Chondrocyte (in vitro differentiated cells): ENCODE results near the gene CMSS1. TPM values are rescaled to one million over a fixed set of nuclear protein-coding genes. Genes with fewer than 3 reads are reported as not detected.

Experiments
- DNase-seq: peaks from one replicate; pipeline ENCODE4 v3.0.0; 2021; ENCODE audit warnings: mixed read lengths, low spot score
- H3K27ac Mint-ChIP-seq: one replicate; pipeline ENCODE4 v1.8.0; 2021; ENCODE audit warnings: mild to moderate bottlenecking, moderate library complexity, mixed read lengths; ENCODE audit not compliant: unreplicated experiment
- H3K27me3 Mint-ChIP-seq: 2 replicates; pipeline ENCODE4 v1.8.0; 2021; ENCODE audit warnings: low read depth, mixed read lengths
- H3K36me3 Mint-ChIP-seq: 2 replicates; pipeline ENCODE4 v1.8.0; 2021; ENCODE audit warnings: low read depth, mixed read lengths
- H3K4me1 Mint-ChIP-seq: 2 replicates; pipeline ENCODE4 v1.8.0; 2021; ENCODE audit warnings: low read depth, mild to moderate bottlenecking, mixed read lengths
- H3K4me3 Mint-ChIP-seq: one replicate; pipeline ENCODE4 v1.8.0; 2021; ENCODE audit warnings: mild to moderate bottlenecking, moderate library complexity, mixed read lengths; ENCODE audit not compliant: unreplicated experiment
- H3K9me3 Mint-ChIP-seq: 2 replicates; pipeline ENCODE4 v1.8.0; 2021; ENCODE audit warnings: low read depth, mixed read lengths
- CTCF ChIP-seq: fragments of 200-600 bp; sonication (generic); IDR thresholded peaks from 2 replicates; pipeline ENCODE4 v1.5.0; 2021; ENCODE audit warnings: antibody characterized with exemption, mild to moderate bottlenecking, moderate library complexity
- total RNA-seq: library from RNA; stranded (reverse); gene quantifications from 3 replicates; pipeline ENCODE4 v1.2.1, GENCODE V29; 2021

CMSS1 gene
- total RNA-seq, 1 donor from 2014 or later, result 19.5 TPM

DNA sequence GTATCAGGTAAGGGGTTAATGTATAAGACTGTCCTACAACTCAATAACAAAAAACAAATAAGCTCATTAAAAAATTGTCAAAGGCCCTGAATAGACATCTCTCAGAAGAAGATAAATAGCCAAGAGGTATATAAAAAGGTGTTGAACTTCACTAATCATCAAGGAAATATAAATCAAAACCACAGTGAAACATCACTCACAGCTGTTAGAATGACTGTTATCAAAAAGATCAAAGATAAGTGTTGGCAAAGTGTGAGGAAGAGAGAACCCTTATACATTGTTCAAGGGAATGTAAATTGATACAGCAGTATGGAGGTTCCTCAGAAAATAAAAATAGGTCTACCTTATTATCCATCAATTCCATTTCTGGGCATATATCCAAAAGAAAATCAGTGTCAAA lies 201.1 kb downstream of the CMSS1 start:
- peaks cover 9% of the 10 kb centered on the region for H3K9me3 Mint-ChIP-seq
- DNase-seq, result no peak

GRCh38 chr3:100019719-100020118 lies 202.1 kb downstream of the CMSS1 start:
- H3K9me3 Mint-ChIP-seq, result peaks cover 6% of the 10 kb centered on the region
- no peak for DNase-seq
- no peak for TF ChIP-seq CTCF
- H3K4me1 Mint-ChIP-seq, result peaks cover 22% of the 10 kb centered on the region
- H3K4me3 Mint-ChIP-seq, result no peak overlapping the region
- peaks cover 2% of the 10 kb centered on the region for H3K36me3 Mint-ChIP-seq
- no peaks in the 10 kb centered on the region for H3K27me3 Mint-ChIP-seq
- peak overlapping the region; percentile 39 for H3K27ac Mint-ChIP-seq

More for the DNA sequence above, 201.1 kb downstream of the CMSS1 start:
- Mint-ChIP-seq H3K27ac (peak overlapping the region; percentile 50), H3K4me3 (no peak overlapping the region), H3K4me1 (peaks cover 22% of the 10 kb centered on the region), H3K36me3 (peaks cover 3% of the 10 kb centered on the region), H3K27me3 (no peaks in the 10 kb centered on the region)
- no peak for TF ChIP-seq CTCF

GRCh38 chr3:100020876-100021644 lies 203.4 kb downstream of the CMSS1 start:
- Mint-ChIP-seq H3K9me3 (no peaks in the 10 kb centered on the region), H3K27ac (peak overlapping the region; percentile 82), H3K27me3 (no peaks in the 10 kb centered on the region), H3K4me3 (no peak overlapping the region), H3K36me3 (no peaks in the 10 kb centered on the region), H3K4me1 (peaks cover 22% of the 10 kb centered on the region)
- TF ChIP-seq CTCF, result no peak
- DNase-seq, result no peak

GRCh38 chr3:100022506-100022905 lies 204.8 kb downstream of the CMSS1 start:
- DNase-seq, result no peak
- Mint-ChIP-seq H3K9me3 (no peaks in the 10 kb centered on the region), H3K27me3 (no peaks in the 10 kb centered on the region), H3K4me3 (no peak overlapping the region), H3K36me3 (no peaks in the 10 kb centered on the region), H3K4me1 (peaks cover 19% of the 10 kb centered on the region), H3K27ac (peak overlapping the region; percentile 81)
- TF ChIP-seq CTCF, result no peak

GRCh38 chr3:100023150-100023549 lies 205.5 kb downstream of the CMSS1 start:
- TF ChIP-seq CTCF, result no peak
- Mint-ChIP-seq H3K9me3 (no peaks in the 10 kb centered on the region), H3K4me1 (peaks cover 19% of the 10 kb centered on the region), H3K27ac (peak overlapping the region; percentile 81), H3K36me3 (no peaks in the 10 kb centered on the region), H3K4me3 (no peak overlapping the region), H3K27me3 (no peaks in the 10 kb centered on the region)
- no peak for DNase-seq
